ENCODE measurements around the gene INAVA.

DNA sequence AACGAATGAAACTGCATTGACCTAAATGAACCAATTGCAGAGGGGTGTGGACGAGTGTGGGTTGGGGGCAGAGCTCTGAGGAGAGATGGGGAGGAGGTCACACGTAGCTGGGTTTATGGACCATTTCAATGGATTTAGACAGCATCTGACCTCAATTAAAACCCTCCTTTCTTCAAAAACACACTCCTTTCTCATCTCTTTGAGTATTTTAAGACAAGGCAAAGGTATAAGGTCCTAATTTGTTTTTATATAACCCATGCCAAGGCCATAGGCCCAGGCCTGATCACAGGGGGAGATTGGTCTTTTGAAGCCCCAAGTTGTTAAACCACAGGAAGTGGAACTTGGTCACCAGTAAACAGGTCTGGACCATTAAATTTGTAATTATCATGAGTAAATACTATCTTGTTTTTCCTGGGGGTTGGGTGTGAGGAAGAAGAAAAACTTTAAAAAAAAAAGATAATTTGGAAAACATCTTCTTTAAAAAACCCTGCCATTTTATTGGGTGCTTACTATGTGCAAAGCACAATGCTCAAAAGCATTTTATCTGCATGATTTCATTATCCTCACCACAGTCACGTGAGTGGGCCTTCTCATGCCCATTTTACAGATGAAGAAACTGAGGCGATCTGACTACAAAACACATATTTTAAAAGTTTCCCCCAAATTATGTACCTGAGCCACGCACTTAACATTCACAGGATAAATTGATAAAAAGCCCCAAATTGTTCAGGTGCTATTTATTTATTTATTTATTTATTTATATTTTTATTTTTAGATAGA, 8.9 kb upstream of the INAVA start:
- no peak for TF ChIP-seq CTCF (IDR thresholded peaks at IDR 0.05; ENCODE audit: poor library complexity)
- no peak for TF ChIP-seq EZH2 (IDR thresholded peaks at IDR 0.05; ENCODE audit: borderline replicate concordance)
- no peak for TF ChIP-seq EZH2phosphoT487 (IDR thresholded peaks at IDR 0.05; ENCODE audit: low read depth, severe bottlenecking, unreplicated experiment)
